Epithelial cell of prostate (primary cell): ENCODE results near the gene GNG11.

Experiments
- DNase-seq: peaks from one replicate; pipeline ENCODE4 v3.0.0-alpha.2; 2011; ENCODE audit warnings: low read depth, low spot score
- H3K27ac ChIP-seq: fragments of 450-650 bp; 2 replicates; pipeline ENCODE4 v1.5.1; 2017; ENCODE audit warnings: mild to moderate bottlenecking

Gene GNG11

DNA sequence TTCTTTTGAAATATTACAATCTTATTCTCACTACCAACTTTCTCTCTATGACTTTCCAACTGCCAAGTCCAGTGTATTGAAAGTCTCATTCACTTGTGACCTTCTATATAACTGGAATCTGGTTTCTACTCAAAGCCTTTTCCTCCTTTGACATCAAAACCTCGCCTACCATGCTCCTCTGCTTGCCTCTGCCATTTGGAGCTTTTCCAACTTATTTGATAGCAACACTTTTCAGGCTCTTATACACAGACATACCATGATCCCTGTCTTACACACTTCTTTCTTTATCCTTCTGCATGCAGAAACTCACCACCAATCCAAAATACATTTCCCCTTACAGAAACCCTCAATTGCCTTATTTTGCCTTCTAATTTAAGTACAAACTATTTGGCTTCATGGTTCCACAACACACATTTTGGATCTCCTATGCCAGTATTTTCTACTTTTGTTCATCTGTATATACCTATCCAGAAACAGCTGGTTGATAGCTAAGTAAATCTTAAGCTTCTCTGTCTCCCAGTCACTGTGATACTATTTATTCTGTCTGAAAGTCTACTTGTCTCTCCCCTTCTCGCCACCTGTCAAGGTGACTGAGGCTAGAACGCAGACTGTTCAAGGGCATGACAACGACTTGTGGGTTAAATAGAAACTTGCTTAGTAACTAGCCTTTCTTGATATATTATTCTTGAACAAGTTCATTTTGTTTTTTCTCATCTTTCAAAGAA lies 22.4 kb downstream of the GNG11 start:
- no peak for DNase-seq
- H3K27ac ChIP-seq, result no peak overlapping the region

DNA sequence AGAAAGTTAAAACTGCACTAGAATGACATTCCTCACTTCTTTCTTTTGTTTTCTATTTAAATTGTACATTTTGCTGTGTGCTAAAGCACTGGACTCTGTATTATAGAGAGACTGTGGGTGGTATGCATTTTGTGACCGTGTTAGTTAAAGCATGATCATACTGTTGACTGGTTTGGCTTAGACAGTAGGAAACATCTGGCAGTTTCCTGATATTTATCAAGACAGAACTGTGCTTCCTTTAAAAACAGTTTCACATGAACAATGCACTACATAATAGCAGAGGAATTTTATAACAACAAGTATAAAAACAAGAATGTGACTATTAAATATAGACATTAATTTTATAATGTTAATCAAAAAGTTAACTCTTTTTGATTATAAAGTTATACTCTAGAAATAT lies 23.1 kb downstream of the GNG11 start:
- no peak for DNase-seq
- no peak overlapping the region for H3K27ac ChIP-seq

DNA sequence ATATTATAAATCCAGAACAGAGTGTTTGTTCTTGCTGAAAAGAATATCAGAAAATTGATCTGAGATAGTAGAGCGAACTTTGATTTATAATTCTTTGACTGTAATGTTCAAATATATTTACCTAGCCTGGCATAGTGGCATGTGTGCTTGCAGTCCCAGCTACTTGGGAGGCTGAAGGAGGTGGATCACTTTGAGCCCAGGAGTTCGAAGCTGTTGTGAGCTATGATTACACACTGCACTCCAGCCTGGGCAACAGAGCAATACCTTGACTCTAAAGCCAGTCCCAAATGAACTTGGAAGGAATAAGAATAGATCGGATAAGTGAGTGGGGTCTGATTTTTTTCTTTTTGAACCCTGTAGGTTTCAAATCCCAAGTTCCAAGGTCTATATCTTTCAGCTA lies 23.5 kb downstream of the GNG11 start:
- no peak overlapping the region for H3K27ac ChIP-seq
- DNase-seq, result no peak

DNA sequence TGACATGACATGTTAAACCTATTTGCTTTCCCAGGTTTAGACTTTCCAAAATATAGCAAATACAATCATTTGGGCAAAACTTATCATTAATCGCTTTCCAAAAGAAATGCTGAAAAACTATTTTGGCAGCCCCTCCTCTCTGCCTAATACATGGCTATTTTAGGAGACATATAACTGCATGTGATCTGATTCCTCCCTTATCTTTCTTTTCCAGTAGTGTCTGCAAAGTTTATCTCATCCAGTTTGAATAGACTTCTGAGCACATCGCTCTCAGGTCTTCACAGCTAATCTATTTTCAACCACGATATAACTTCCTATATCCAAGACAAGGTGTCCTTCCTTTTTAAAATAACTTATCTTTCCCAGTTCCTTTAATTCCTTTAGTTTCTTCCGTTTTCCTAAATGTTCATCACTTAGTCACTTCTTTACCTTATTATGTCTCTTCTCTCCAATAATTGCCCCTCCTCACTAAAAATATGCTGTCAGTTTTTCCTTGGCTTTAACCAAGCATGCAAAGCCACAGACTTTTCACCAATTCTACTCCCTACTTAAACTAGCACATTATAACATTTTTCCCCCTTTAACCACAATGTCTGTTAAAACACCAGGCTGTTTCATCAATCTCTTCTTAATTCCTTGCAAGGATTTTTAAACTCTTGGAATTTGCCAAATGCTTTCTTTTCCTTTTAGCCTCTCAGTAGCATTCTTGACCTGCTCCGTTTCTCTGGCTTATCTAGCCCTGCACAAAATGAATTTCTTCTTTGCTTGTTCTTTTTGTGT lies 24.4 kb downstream of the GNG11 start:
- no peak for DNase-seq
- H3K27ac ChIP-seq, result no peak overlapping the region

DNA sequence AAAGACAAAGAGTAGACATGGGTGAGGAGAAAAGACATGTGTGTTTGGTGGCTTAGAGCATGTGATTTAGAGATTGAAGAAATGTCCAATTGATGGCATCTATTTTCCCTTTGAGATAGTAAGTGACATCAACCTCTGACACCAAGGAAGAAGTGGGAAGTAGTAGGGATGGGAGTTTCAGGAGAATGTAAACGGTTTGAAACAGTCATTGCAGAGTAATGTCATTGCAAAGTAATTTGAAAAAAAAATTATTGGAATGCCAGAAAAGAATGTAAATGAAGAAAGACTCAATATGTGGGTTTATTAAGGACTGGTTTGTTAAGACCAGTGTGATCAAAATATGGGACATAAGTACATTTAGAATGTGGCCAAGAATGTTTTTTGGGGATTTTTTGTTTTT lies 26.6 kb downstream of the GNG11 start:
- no peak overlapping the region for H3K27ac ChIP-seq
- DNase-seq, result no peak

DNA sequence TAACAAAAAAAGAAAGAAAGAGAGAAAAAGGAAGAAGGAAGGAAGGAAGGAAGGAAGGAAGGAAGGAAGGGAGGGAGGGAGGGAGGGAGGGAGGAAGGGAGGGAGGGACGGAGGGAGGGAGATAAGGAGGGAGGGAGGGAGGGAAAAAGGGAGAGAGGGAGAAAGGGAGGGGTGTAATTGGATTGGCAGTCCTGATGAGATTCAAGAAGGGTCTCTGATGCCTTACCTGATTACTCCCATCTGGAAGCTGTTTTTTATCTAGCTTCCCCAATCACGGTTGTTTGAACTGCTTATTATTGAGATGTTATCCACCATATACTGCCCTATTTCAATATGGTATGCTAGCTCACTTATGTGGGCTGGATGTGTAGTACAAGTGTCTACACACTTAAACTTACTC lies 27.3 kb downstream of the GNG11 start:
- DNase-seq, result no peak
- H3K27ac ChIP-seq, result no peak overlapping the region

DNA sequence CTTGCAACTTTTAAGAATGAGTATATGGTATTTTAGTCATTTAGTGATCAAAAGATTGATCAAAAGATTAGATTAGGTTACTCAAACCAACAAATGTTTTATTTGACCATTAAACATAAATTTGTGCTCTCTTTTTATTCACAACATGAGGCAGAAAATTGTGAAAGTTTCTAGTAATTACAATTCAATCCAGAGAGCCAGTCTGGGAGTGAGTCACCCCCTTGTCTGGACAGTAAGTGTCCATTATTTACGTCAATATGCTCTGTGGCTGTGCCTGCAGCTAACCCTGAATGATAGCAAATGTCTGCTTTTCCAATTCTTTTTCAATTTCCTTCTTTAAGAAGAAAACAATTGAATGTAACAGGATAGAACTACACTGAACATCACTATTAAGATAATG lies 27.9 kb downstream of the GNG11 start:
- no peak overlapping the region for H3K27ac ChIP-seq
- DNase-seq, result no peak

DNA sequence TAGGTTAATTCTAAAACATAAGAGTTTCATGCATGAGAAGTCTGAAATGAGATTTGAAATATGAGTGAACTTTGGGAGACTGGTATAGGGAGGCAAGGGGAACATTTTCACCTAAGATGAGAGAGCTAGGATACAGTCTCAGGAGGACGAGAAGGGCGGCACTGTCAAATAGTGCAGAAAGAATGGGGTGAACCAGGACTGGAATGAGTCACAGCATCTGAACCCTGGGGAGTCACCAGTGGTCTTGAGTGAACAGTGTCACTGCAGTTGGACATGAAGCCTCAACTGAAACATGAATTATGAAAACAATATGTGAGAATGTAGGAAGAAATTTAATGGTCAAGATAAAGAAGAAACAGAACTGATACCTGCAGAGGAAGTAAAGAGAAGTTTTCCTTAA lies 33.8 kb downstream of the GNG11 start:
- DNase-seq, result no peak
- H3K27ac ChIP-seq, result no peak overlapping the region

DNA sequence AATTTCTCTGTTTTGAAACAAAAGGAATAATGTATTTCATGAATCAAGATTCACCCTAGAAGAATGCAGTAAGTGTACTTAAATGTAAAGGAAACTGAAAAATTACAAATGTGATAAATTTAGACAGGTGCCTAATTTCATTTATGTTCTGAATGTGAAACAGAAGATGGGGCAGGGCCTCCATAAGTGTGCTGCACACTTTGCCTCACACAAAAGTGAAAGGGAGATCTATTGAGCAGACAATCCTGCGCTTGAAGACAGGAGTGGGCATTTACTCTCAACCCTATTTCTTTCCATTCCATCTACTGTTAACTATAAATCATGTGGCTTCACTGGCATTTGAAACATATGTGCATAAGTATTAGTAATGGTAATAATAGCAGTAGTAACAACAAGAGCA lies 36.2 kb downstream of the GNG11 start:
- no peak for DNase-seq
- H3K27ac ChIP-seq, result no peak overlapping the region

DNA sequence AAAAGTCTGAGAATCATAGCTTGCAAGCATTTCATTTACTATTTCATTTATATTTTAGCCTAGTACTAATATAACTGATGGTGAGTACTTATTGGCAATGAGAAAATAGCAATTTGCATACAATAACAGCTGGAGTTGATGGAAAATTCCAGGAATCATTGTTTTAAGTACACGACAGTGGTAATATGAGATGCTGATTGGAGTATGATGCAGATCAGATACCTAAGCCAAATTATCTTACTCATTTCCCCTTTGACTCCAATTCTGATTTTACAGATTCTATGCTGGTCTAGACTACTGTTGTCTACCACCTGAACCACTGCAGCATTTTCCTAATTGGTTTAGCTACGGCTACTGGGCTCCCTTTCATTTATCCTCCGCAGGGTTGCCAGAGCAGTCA lies 36.7 kb downstream of the GNG11 start:
- H3K27ac ChIP-seq, result no peak overlapping the region
- DNase-seq, result no peak

DNA sequence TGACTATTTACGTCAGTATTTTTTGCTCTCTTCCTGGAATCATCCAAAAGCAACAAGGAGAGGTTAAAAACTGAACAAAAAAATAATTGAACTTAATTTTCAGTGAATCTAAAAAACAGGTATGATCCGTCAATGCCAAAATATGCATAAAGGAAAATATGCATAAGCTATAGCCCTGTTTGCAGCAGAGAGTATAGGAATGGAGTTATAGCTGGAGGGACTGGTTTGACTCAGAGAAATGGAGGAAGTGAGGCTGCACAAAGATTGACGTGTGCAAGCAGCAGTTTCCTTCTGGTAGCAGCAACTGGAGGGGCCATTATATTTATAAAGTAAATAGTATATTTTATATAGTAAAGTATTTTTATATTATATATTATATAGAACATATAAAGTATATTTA lies 37.1 kb downstream of the GNG11 start:
- DNase-seq, result no peak
- H3K27ac ChIP-seq, result no peak overlapping the region

DNA sequence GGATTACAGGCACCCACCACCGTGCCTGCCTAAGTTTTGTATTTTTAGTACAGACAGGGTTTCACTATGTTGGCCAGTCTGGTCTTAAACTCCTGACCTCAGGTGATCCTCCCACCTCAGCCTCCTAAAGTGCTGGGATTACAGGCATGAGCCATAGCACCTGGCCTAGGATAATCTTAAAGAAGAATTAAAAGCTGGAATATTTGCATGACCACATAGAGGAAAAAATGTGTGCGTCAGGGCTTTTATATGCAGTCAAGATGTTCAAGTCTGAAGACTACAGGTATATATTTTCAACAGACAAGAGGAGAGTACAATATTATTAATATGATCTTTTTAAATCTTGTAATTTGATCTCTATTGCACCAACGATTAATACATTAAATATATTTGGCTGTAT lies 39.5 kb downstream of the GNG11 start:
- no peak overlapping the region for H3K27ac ChIP-seq
- DNase-seq, result no peak

DNA sequence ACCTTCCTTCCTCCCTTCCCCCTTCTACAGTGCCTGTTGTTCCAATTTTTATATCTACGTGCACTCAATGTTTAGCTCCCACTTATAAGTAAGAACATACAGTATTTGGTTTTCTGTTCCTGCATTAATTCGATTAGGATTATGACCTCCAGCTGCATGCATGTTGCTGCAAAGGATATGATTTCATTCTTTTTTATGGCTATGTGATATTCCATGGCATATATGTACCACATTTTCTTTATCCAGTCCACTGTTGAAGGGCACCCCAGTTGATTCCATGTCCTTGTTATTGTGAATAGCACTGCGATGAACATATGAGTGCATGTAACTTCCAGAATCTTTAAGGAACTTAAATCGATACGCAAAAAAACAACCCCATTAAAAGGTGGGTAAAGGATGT lies 42.7 kb downstream of the GNG11 start:
- DNase-seq, result no peak
- no peak overlapping the region for H3K27ac ChIP-seq

DNA sequence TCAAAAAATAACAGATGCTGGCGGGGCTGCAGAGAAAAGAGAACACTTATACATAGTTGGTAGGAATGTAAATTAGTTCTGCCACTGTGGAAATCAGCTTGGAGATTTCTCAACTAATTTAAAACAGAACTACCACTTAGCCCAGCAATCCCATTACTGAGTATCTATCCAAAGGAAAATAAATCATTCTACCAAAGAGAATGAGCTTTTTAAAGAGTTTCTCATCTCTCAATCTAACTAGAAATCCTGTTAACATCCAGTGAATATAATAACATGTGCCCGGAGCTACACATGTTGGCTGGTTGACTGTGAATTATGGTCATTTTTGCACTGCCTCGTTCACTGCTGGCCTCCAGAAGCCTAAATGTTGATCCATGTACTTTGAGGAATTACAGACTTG lies 43.3 kb downstream of the GNG11 start:
- DNase-seq, result no peak
- no peak overlapping the region for H3K27ac ChIP-seq

DNA sequence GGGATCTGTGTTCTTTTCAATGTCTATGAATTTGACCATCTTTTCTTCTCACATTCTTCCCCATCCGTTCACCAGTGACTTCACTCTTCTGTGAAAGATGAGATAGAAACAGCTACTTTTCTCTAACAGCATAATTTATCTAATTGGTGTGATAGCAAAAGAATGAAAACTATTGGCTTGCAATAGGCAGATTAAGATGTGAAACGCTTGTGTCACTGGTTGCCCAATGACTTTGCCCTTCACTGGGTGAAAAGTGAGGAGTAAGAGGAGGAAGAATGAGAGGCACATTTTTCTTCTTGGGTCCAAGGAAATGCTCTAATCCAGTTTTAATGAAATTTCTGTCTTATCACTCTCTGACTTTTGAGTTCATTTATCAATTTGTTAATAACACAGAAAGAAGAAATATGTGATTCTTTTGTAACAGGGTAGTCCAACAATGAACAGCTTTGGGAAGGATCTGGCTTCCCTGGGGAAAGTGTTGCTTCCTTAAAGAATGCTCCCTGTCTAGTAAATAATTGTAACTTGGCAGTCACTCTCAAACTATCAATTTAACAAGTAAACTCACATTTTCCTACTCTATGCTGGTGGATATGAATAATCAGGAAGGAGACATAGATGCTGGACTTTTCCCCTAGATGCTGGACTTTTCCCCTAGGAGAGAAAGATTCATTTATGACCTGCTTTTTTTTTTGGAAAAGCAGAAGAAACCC lies 47.5 kb downstream of the GNG11 start:
- DNase-seq, result no peak
- no peak overlapping the region for H3K27ac ChIP-seq

DNA sequence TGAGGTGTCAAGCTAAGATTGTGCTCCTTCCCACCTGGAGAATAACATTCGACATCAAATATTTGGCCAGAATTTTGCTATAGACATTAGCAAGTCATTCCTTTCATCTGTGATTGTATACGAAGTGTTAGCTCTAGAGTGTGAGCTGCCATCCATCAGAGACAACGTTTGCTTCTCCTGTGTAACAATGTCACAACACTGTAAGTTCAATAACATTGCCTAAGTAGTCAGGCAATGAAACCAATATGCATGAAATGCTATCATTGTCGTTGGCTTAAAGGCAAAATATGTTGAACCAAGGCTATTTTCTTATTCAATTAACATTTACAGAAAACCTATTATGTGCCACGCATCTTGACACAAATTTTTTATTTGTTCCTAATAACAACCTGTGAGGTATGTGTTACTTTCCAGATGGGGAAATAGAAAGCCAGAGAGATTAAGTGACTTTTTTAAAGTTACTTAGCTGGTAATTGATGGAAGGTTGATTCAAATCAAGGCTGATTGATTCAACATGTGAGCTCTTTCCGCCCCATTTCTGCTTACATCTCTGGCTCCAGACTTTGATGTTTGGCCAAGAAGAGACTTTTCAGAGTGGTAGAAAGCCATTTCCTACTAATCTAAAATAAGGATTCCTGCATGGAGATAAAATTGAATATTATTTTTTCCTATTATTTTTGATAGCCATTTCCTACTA lies 50.6 kb downstream of the GNG11 start:
- no peak overlapping the region for H3K27ac ChIP-seq
- DNase-seq, result no peak

DNA sequence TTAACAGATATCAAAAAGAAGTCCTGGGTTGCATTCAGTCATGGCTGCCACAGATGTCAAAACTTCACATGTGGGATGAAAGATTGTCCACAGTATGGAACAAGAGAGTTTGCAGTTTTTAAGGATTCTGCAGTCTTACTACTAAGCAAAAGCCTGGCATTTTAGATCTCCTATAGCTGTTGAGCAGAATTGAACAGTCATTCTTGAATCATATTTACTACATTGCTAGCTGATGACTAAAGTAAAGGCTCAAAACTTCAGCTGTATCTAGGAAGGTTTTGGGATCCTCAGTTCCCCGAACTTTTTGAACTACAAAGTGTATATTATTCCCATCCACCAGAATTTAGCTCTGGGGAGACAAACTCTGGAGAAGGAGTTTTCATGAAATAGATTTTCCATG lies 51.6 kb downstream of the GNG11 start:
- DNase-seq, result no peak
- H3K27ac ChIP-seq, result no peak overlapping the region

DNA sequence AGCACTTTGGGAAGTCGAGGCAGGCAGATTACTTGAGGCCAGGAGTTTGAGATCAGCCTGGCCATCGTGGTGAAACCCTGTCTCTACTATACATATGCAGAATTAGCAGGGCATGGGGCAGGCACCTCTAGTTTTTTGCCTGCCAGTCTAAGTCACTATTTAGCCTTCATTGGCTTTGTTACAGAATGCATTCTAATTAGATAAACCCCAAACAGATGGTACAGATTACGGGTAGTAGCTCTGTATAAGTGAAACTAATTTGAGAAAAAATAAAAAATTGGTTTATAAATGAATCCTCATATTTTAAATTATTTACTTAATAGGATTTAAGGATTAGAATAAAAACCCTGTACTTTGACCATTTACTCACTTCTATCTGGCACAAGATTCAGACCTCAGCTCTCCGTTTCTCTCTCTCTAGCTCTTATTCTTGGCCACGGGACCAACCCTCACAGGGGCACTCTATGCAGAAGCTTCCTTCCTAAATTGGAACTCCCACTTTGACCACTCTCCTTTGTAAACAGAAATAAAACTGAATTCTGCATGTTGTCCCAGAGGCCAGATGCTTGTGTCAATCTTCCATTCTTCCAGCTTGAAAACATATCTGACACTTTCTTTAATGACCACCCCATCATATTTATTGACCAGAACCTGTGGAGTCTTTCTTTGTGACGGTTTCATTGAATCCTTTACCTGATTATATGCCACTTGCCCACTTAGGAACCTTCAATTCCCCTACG lies 55.8 kb downstream of the GNG11 start:
- H3K27ac ChIP-seq, result no peak overlapping the region
- DNase-seq, result no peak
